ENCODE data around the gene CTSF. TPM values are rescaled to one million over a fixed set of nuclear protein-coding genes. Genes with fewer than 3 reads are reported as not detected.

The CTSF gene
- total and polyA plus RNA-seq, 2 of the 8 experiments (the other 6 are each of a cell fraction or from before 2014, with no cell fraction given), result 0.58 to 2.3 TPM

DNA sequence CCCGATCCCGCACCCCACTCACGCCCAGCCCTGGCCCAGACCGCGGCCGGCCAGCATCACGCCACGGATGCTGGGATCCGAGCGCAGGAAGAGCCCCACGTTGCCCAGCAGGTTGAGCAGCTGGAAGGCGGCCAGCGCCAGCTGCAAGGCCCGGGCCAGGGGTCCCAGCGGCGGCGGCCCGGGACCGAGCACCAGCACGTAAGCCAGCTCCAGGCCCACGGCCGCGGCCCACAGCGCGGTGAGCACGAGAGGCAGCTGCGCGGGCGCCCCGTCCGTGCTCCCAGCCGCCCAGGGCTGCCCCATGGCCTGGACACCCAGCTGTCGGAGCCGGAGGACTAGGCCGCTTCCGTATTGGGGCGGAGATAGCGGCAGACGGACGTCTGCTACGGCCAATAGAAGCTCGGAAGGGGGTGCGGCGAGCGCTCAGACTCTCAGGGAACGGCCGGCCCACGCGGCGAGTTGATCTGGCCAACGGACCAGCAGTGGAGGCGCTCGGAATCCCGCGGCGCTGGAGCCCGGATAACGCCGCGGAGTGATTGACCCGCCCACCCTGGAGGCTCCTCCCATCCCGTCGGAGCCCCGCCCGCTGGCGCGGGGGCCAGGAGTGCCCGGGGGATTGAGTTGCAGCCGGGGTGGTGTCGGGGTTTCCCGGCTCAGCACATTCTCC lies 22.6 kb downstream of the CTSF start, which contains the start of gene ZDHHC24 (continued):
- TF ChIP-seq KDM4A (IDR thresholded peaks at IDR 0.05; ENCODE audit: low read depth, low read length, severe bottlenecking) (no peak), SIX5 (IDR thresholded peaks at IDR 0.05; ENCODE audit: low read depth, low read length) (no peak), CREB1 (IDR thresholded peaks at IDR 0.05) (peak; percentile 31; the same call in 1 of the 2 replicates), ZNF274 (IDR thresholded peaks at IDR 0.05; ENCODE audit: borderline replicate concordance, extremely low read depth, low read length) (no peak), TEAD4 (IDR thresholded peaks at IDR 0.05; ENCODE audit: low read depth, low read length) (0 out of 2 replicates have a peak, but pooled peaks have one; percentile 12), ASH2L (IDR thresholded peaks at IDR 0.05; ENCODE audit: low read length) (no peak), TAF1 (IDR thresholded peaks at IDR 0.05; ENCODE audit: low read depth, low read length) (peak; percentile 40; the same call in 1 of the 2 replicates), EZH2 (IDR thresholded peaks at IDR 0.05; ENCODE audit: low read depth, low read length, severe bottlenecking) (no peak), BCL11A (IDR thresholded peaks at IDR 0.05; ENCODE audit: low read depth in 2 of 2, low read length in 2 of 2) (no peak), TAF7 (optimal IDR thresholded peaks at IDR 0.05; ENCODE audit: borderline replicate concordance, low read depth, low read length) (no peak), NANOG (IDR thresholded peaks at IDR 0.05; ENCODE audit: insufficient read depth, low read depth, low read length, poor library complexity, severe bottlenecking) (peak; percentile 2), PHF8 (conservative IDR thresholded peaks at IDR 0.05; ENCODE audit: low read depth, low read length) (peak; percentile 25), TBP (IDR thresholded peaks at IDR 0.05; ENCODE audit: low read depth, low read length) (peak; percentile 3)
- TF ChIP-seq, protein P1, sequence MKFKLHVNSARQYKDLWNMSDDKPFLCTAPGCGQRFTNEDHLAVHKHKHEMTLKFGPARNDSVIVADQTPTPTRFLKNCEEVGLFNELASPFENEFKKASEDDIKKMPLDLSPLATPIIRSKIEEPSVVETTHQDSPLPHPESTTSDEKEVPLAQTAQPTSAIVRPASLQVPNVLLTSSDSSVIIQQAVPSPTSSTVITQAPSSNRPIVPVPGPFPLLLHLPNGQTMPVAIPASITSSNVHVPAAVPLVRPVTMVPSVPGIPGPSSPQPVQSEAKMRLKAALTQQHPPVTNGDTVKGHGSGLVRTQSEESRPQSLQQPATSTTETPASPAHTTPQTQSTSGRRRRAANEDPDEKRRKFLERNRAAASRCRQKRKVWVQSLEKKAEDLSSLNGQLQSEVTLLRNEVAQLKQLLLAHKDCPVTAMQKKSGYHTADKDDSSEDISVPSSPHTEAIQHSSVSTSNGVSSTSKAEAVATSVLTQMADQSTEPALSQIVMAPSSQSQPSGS (IDR thresholded peaks at IDR 0.05; ENCODE audit: low read length), result no peak
- TF ChIP-seq, protein P2, sequence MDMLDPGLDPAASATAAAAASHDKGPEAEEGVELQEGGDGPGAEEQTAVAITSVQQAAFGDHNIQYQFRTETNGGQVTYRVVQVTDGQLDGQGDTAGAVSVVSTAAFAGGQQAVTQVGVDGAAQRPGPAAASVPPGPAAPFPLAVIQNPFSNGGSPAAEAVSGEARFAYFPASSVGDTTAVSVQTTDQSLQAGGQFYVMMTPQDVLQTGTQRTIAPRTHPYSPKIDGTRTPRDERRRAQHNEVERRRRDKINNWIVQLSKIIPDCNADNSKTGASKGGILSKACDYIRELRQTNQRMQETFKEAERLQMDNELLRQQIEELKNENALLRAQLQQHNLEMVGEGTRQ (IDR thresholded peaks at IDR 0.05; ENCODE audit: low read length), result no peak

Data from H1 (cell line).